Heart right ventricle (tissue), 16 donors: Measurements from ENCODE around the gene SCG5. TPM values are rescaled to one million over a fixed set of nuclear protein-coding genes. Genes with fewer than 3 reads are reported as not detected.

Experiments used
- ATAC-seq, 8 donors: fragments of 200-7000 bp; cut with Tn5 transposase; one replicate each; pipeline ENCODE4 v1.9.1; 2020; ENCODE audit warnings: mild to moderate bottlenecking in 8 of 8, moderate library complexity in 8 of 8, moderate number of reproducible peaks in 1 of 8
- DNase-seq, 2 donors: peaks; one replicate each; pipeline ENCODE4 v3.0.0-alpha.2; 2020
- H3K27ac ChIP-seq, 10 donors: fragments of 200-600 bp; sonication (generic) in 2 of 10; one replicate each; pipeline versions ENCODE4 v1.5.0 to v1.8.0; 2020 to 2022; ENCODE audit warnings: mild to moderate bottlenecking in 3 of 10
- H3K27me3 ChIP-seq, 7 donors: fragments of 200-600 bp; one replicate each; pipeline ENCODE4 v1.8.0; 2021 to 2022; ENCODE audit warnings: mild to moderate bottlenecking in 2 of 7
- H3K36me3 ChIP-seq, 9 donors: fragments of 200-600 bp; sonication (generic) in 1 of 9; one replicate each; pipeline versions ENCODE4 v1.5.0 to v1.8.0; 2020 to 2022; ENCODE audit warnings: mild to moderate bottlenecking in 2 of 9
- H3K4me1 ChIP-seq, 9 donors: fragments of 200-600 bp; sonication (generic) in 1 of 9; one replicate each; pipeline versions ENCODE4 v1.5.0 to v1.8.0; 2020 to 2022; ENCODE audit warnings: mild to moderate bottlenecking in 4 of 9
- H3K4me3 ChIP-seq, 10 donors: fragments of 200-600 bp; sonication (generic) in 2 of 10; one replicate each; pipeline versions ENCODE4 v1.5.0 to v1.8.0; 2020 to 2022; ENCODE audit warnings: mild to moderate bottlenecking in 7 of 10, moderate library complexity in 2 of 10
- H3K9me3 ChIP-seq, 11 donors: fragments of 200-600 bp in 10 of 11; sonication (generic) in 2 of 11; one replicate each; pipeline versions ENCODE4 v1.5.0 to v1.8.0; 2013 to 2022; ENCODE audit warnings: mild to moderate bottlenecking in 2 of 11, control low read depth in 1 of 11, moderate library complexity in 1 of 11
- CTCF ChIP-seq, 9 donors: fragments of 200-600 bp; sonication (generic) in 2 of 9; IDR thresholded peaks; one replicate each; pipeline versions ENCODE4 v1.5.0 to v1.8.0; 2021 to 2022; ENCODE audit warnings: antibody characterized with exemption in 9 of 9, mild to moderate bottlenecking in 5 of 9, moderate library complexity in 1 of 9
- WGBS, 2 donors: extraction: QIAGEN DNeasy Blood & Tissue Kit; methylation state at CpG; one replicate each; pipeline ENCODE4 v1.1.7; 2013; ENCODE audit warnings: inconsistent platforms in 1 of 2; 5-methylcytosine and 5-hydroxymethylcytosine counted together
- intact Hi-C, 10 donors: fragments of 100-400 bp; cut with DNase I; formaldehyde crosslinking; loops; one replicate each; pipeline versions ENCODE4 v1.11.1 to v1.14.2; 2022
- polyA plus RNA-seq, 2 donors: library from polyadenylated mRNA; stranded (reverse); fragments of 200-250 nt; gene quantifications; one replicate each; pipeline ENCODE4 v1.2.3, GENCODE V29; 2013
- total RNA-seq, 10 donors: library from RNA; stranded (reverse); fragmentation: NEBNext Ultra II Directional in 3 of 10; extraction: Animal tissue kit (Norgen Biotek cat#: 25700) in 3 of 10; gene quantifications; one replicate each; pipeline versions ENCODE4 v1.2.1 to v1.2.4, GENCODE V29; 2021 to 2023
- donor health status: Arrhythmogenic right ventricular cardiomyopathy.
- donor health status: ischemic (EF 13 %, LVEDD 7.1; RV severe dilation, severe dysfunction).
- donor health status: healthy with polysubstance abuse.
- donor health status: DM: no; HTN: yes; CAD: no.
- donor health status: DM: no; HTN: no; CAD: no.
- donor health status: ischemic (EF 25% LVEDD 6.9; RV normal size, moderate dysfunction).
- donor health status: ischemic (EF 25% LVEDD 5.7; RV mildly dilated, moderate dysfunction).
- donor health status: healthy.
- donor health status: DM: yes; HTN: yes; CAD: no.
- donor health status: Ischemic cardiomyopathy.
- donor health status: ischemic (EF 35%, LVEDD 5.7; RV mildly dilated, moderate dysfunction).
- donor health status: nonischemic (EF 11% LVEDD 7.7; RV severe dilation, severe dysfunction).
- donor health status: DM: yes; HTN: yes; CAD: no.
- donor health status: PGD.
- donor health status: ischemic (EF 29% LVEDD 5.4; RV normal size, mild dysfunction).
- donor health status: nonischemic (EF 23%, LVEDD 6.1; RV moderate dilation, normal function).

The SCG5 gene
- total and polyA plus RNA-seq, 12 donors: 0.23 to 1.1 (median 0.51) TPM; not detected in 6

DNA sequence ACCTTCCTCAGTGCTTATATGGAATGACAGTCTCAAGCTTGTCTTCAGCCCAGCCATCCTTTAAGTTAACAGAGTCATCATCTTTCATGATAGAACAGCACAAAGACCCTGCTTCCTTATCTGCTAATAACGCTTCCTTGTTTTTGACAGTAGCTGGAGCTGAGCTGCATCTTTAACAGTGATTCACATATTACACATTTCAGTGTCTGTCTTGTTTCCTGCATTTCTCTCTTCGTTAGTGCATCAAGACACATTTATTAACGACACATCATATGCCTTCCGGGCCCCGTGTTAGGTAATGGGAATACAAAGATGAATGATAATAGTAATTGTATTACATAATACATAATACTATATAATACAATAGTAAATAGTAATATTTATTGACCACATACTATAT lies 46.0 kb downstream of the SCG5 start:
- TF ChIP-seq CTCF (IDR thresholded peaks at IDR 0.05): no peak
- Histone ChIP-seq H3K36me3 (no peaks in the 10 kb centered on the region), H3K9me3 (no peaks in the 10 kb centered on the region), H3K27me3 (peaks cover 0 to 5% (median 0%) of the 10 kb centered on the region in 7 donors), H3K27ac (no peak overlapping the region), H3K4me1 (peaks cover 0 to 21% (median 0%) of the 10 kb centered on the region in 9 donors), H3K4me3 (no peak overlapping the region)
- intact Hi-C loops: loop anchor here in 1 of 10 donors (10.0 kb wide), 1 partner anchor 57 kb away; no protein-coding TSS in a partner anchor
- ATAC-seq (no peak), DNase-seq (no peak)
- 72 to 77% methylated on average over 5 of the region's 5 CpGs for WGBS, 2 donors

DNA sequence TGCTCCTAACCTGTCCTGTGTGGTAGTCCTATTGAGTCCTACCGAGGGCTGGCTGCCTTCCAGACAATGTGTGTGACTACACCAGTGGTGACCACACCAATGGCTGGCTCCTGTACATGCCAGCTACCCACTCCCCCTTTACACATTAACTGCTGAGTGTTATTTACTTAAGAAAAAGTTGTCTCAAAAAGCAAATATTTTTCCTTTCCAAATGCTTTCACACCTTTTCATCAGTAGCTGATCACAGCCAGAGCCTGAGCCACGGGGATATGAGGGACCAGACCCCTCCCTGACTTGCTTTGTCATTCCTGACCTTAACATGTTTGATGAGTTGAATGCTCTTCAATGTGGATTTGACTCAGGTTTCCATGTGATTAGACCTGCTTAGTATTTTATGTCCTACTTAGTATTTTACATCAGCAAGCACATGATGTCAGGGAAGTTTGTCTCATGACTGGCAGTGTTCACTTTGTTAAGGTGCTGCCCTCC lies 46.7 kb downstream of the SCG5 start:
- no peak overlapping the region for H3K4me3 ChIP-seq
- intact Hi-C loops: loop anchor here in 1 of 10 donors (10.0 kb wide), 1 partner anchor 57 kb away; no protein-coding TSS in a partner anchor
- no peak overlapping the region for H3K27ac ChIP-seq
- DNase-seq: no peak
- no peak for ATAC-seq
- peaks cover 0 to 5% (median 0%) of the 10 kb centered on the region in 7 donors for H3K27me3 ChIP-seq
- no peaks in the 10 kb centered on the region for H3K9me3 ChIP-seq
- 56 to 67% methylated on average over 2 of the region's 2 CpGs for whole genome bisulfite sequencing, 2 donors
- no peak for TF ChIP-seq CTCF (IDR thresholded peaks at IDR 0.05)
- peaks cover 0 to 14% (median 0%) of the 10 kb centered on the region in 9 donors for H3K4me1 ChIP-seq
- no peaks in the 10 kb centered on the region for H3K36me3 ChIP-seq

DNA sequence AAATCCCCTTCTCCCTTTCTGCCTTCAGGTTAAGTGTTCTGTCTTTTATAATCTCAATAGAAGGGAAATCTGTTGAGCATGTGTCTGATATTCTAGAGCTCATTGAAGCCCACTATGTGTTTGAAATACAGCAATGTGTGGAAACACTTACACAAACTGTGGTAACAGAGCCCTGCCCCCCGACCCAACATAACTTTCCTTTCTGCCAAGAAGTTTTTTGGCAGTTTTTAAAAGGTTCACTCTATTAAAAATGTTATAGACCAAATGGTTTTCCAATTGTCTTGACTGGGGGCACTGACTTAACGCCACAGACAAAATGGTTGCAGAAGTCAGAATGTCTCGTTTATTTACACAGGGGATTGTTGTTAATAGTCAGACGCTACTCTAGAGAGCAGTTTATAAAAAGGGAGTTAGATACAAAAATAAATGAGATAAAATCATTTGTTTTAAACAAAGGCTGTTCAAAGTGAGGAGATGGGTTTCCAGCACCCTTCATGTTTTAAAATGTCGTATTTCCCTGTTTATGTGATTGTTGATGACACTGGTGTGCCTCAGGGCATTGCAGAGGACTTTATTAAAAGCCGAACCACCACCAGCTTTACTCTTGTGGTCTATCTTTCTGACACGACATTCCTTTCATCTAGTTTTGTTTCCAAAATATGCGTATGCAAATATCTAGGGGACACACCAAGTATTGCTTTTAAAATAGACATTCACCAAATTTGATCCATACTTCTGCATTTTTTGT lies 49.6 kb downstream of the SCG5 start:
- no peak overlapping the region for H3K27ac ChIP-seq
- H3K9me3 ChIP-seq: no peaks in the 10 kb centered on the region
- intact Hi-C loops: no loop called here
- H3K4me1 ChIP-seq: no peaks in the 10 kb centered on the region
- TF ChIP-seq CTCF (IDR thresholded peaks at IDR 0.05): no peak
- WGBS, 2 donors: 78 to 88% methylated on average over 8 of the region's 8 CpGs
- H3K4me3 ChIP-seq: no peak overlapping the region
- no peaks in the 10 kb centered on the region for H3K36me3 ChIP-seq
- no peak for DNase-seq
- H3K27me3 ChIP-seq: peaks cover 0 to 5% (median 0%) of the 10 kb centered on the region in 7 donors
- no peak for ATAC-seq

GRCh38 chr15:32691689-32692038 lies 50.2 kb downstream of the SCG5 start:
- intact Hi-C loops: no loop called here
- H3K9me3 ChIP-seq: no peaks in the 10 kb centered on the region
- H3K27me3 ChIP-seq: peaks cover 0 to 4% (median 0%) of the 10 kb centered on the region in 7 donors

More at GRCh38 chr15:32691689-32692038, 50.2 kb downstream of the SCG5 start:
- Histone ChIP-seq H3K4me1 (no peaks in the 10 kb centered on the region), H3K4me3 (no peak overlapping the region), H3K36me3 (no peaks in the 10 kb centered on the region), H3K27ac (no peak overlapping the region)
- no peak for TF ChIP-seq CTCF (IDR thresholded peaks at IDR 0.05)
- 86 to 91% methylated on average over 10 of the region's 10 CpGs for WGBS, 2 donors
- DNase-seq: no peak
- no peak for ATAC-seq
